Activated B cell treated with CpG ODN at 0.5 μM for 24 hours (primary cell): ENCODE data around the gene ZNF853. TPM values are rescaled to one million over a fixed set of nuclear protein-coding genes. Genes with fewer than 3 reads are reported as not detected.
A peak's percentile ranks its signal among the peaks of the same experiment; 100 is the strongest.
"Not testable (repeated sequence)": the region's sequence is repeated elsewhere in the genome, so short reads cannot be mapped to it uniquely, and the experiment has no call there.

Experiments
- ATAC-seq: fragments of 200-7000 bp; cut with Tn5 transposase; one replicate; pipeline ENCODE4 v1.10.0; 2021; ENCODE audit warnings: low read depth, mild to moderate bottlenecking, moderate library complexity
- CTCF ChIA-PET: fragments of 350-600 bp; sonication (Branson Sonifier 250); formaldehyde crosslinking; loops from one replicate; lab custom pipeline; 2021; ENCODE audit warnings: antibody characterized with exemption; lab: Charles Lee
- POLR2A ChIA-PET: fragments of 350-600 bp; sonication (Branson Sonifier 250); formaldehyde crosslinking; loops from one replicate; lab custom pipeline; 2021; ENCODE audit warnings: antibody characterized with exemption; lab: Charles Lee
- DNase-seq: peaks from one replicate; pipeline ENCODE4 v3.0.0; 2022
- H3K27ac Mint-ChIP-seq: one replicate; pipeline ENCODE4 v1.8.0; 2020; ENCODE audit warnings: mixed read lengths
- H3K27me3 Mint-ChIP-seq: one replicate; pipeline ENCODE4 v1.8.0; 2021; ENCODE audit warnings: mixed read lengths
- H3K36me3 Mint-ChIP-seq: one replicate; pipeline ENCODE4 v1.8.0; 2021; ENCODE audit warnings: low read depth, mixed read lengths
- H3K4me1 Mint-ChIP-seq: one replicate; pipeline ENCODE4 v1.8.0; 2021; ENCODE audit warnings: mixed read lengths
- H3K4me3 Mint-ChIP-seq: one replicate; pipeline ENCODE4 v1.8.0; 2020; ENCODE audit warnings: mild to moderate bottlenecking, mixed read lengths
- H3K9me3 Mint-ChIP-seq: one replicate; pipeline ENCODE4 v1.8.0; 2020; ENCODE audit warnings: mixed read lengths
- CTCF ChIP-seq: fragments of 200-600 bp; IDR thresholded peaks from one replicate; pipeline ENCODE4 v1.8.0; 2022; ENCODE audit warnings: antibody characterized with exemption, mild to moderate bottlenecking
- intact Hi-C: fragments of 100-400 bp; cut with micrococcal nuclease; formaldehyde crosslinking; loops from one replicate; pipeline ENCODE4 v1.15.1; 2024
- total RNA-seq: library from RNA; stranded (reverse); gene quantifications from 2 replicates; pipeline ENCODE4 v1.2.3, GENCODE V29; 2022

The ZNF853 gene
- total RNA-seq, 1 donor from 2014 or later, result 2.8 TPM

- no peak for DNase-seq
- no peak for ATAC-seq
- Mint-ChIP-seq H3K36me3 (peaks cover 37% of the 10 kb centered on the region), H3K9me3 (no peaks in the 10 kb centered on the region), H3K4me3 (peak overlapping the region; percentile 88), H3K27me3 (no peaks in the 10 kb centered on the region), H3K4me1 (peaks cover 26% of the 10 kb centered on the region), H3K27ac (peak overlapping the region; percentile 89)
- ChIA-PET POLR2A (interaction anchor here (0.7 to 2.3 kb wide), 3 partner anchors 10 to 51 kb away, joined by 3 to 16 read pairs (median 5); partner anchors contain the start of gene INTS15), CTCF (interaction anchor here (1.3 kb wide), 1 partner anchor 11 kb away, joined by 4 read pairs; the partner anchor contains the start of gene INTS15)
- no peak for TF ChIP-seq CTCF
- intact Hi-C loops, result loop anchor here (5.0 kb wide), 1 partner anchor 149 kb away; no protein-coding TSS in a partner anchor
These were observed 37.0 kb upstream of the ZNF853 start for GRCh38 chr7:6578114-6579084.

- peak overlapping the region; percentile 35 for H3K27ac Mint-ChIP-seq
- no peak for ATAC-seq
- H3K4me3 Mint-ChIP-seq, result no peak overlapping the region
- ChIA-PET POLR2A (no interaction called here), CTCF (no interaction called here)
- no peaks in the 10 kb centered on the region for H3K9me3 Mint-ChIP-seq
- H3K27me3 Mint-ChIP-seq, result no peaks in the 10 kb centered on the region
- intact Hi-C loops, result loop anchor here (5.0 kb wide), 1 partner anchor 148 kb away; no protein-coding TSS in a partner anchor
- peaks cover 45% of the 10 kb centered on the region for H3K36me3 Mint-ChIP-seq
- H3K4me1 Mint-ChIP-seq, result peaks cover 26% of the 10 kb centered on the region
- TF ChIP-seq CTCF, result no peak
- DNase-seq, result no peak
These were observed 36.0 kb upstream of the ZNF853 start for GRCh38 chr7:6579446-6579845.

- ATAC-seq, CTCF ChIA-PET, POLR2A ChIA-PET, H3K27me3 Mint-ChIP-seq, H3K4me3 Mint-ChIP-seq, DNase-seq, H3K9me3 Mint-ChIP-seq, H3K27ac Mint-ChIP-seq: not testable (repeated sequence)
- peaks cover 70% of the 10 kb centered on the region for H3K36me3 Mint-ChIP-seq
- intact Hi-C loops, result loop anchor here (5.0 kb wide), 1 partner anchor 271 kb away; no protein-coding TSS in a partner anchor
- peaks cover 26% of the 10 kb centered on the region for H3K4me1 Mint-ChIP-seq
These were observed 29.5 kb upstream of the ZNF853 start for GRCh38 chr7:6585746-6586432.

GRCh38 chr7:6588566-6588965 lies 26.8 kb upstream of the ZNF853 start:
- POLR2A ChIA-PET, result interaction anchor here (0.7 to 3.1 kb wide), 2 partner anchors 11 to 14 kb away, joined by 6 to 16 read pairs; partner anchors contain the start of gene ZDHHC4
- no peak overlapping the region for H3K4me3 Mint-ChIP-seq

More at GRCh38 chr7:6588566-6588965, 26.8 kb upstream of the ZNF853 start:
- intact Hi-C loops, result loop anchor here (5.0 kb wide), 1 partner anchor 269 kb away; no protein-coding TSS in a partner anchor
- no peaks in the 10 kb centered on the region for H3K27me3 Mint-ChIP-seq
- peaks cover 21% of the 10 kb centered on the region for H3K4me1 Mint-ChIP-seq
- no peak for TF ChIP-seq CTCF
- no peak for ATAC-seq
- peak overlapping the region; percentile 12 for H3K27ac Mint-ChIP-seq
- CTCF ChIA-PET, result interaction anchor here (0.5 to 1.8 kb wide), 2 partner anchors 8 to 109 kb away, joined by 3 read pairs; no protein-coding TSS in a partner anchor
- no peak for DNase-seq
- peaks cover 65% of the 10 kb centered on the region for H3K36me3 Mint-ChIP-seq
- H3K9me3 Mint-ChIP-seq, result no peaks in the 10 kb centered on the region
